Peyer's patch (tissue), 4 donors: ENCODE results near the gene RUNDC3A.
A peak's percentile ranks its signal among the peaks of the same experiment; 100 is the strongest.

Experiments used
- POLR2A ChIP-seq, 2 donors: fragments of 450-650 bp; IDR thresholded peaks; one replicate each; pipeline ENCODE4 v1.5.1; 2017; ENCODE audit warnings: antibody characterized with exemption in 2 of 2, mild to moderate bottlenecking in 2 of 2, moderate library complexity in 2 of 2
- TF ChIP-seq, protein P1 (sequence below), 6 experiments: fragments of 450-650 bp in 4 of 6; fragments of 200-600 bp in 2 of 6; sonication (generic) in 1 of 6; IDR thresholded peaks; one replicate each; pipeline ENCODE4 v1.5.1; 2017 to 2019; ENCODE audit warnings: antibody characterized with exemption in 6 of 6, mild to moderate bottlenecking in 3 of 6, moderate library complexity in 1 of 6

GRCh38 chr17:44326861-44327444, 18.6 kb downstream of the RUNDC3A start:
- TF ChIP-seq, protein P1, sequence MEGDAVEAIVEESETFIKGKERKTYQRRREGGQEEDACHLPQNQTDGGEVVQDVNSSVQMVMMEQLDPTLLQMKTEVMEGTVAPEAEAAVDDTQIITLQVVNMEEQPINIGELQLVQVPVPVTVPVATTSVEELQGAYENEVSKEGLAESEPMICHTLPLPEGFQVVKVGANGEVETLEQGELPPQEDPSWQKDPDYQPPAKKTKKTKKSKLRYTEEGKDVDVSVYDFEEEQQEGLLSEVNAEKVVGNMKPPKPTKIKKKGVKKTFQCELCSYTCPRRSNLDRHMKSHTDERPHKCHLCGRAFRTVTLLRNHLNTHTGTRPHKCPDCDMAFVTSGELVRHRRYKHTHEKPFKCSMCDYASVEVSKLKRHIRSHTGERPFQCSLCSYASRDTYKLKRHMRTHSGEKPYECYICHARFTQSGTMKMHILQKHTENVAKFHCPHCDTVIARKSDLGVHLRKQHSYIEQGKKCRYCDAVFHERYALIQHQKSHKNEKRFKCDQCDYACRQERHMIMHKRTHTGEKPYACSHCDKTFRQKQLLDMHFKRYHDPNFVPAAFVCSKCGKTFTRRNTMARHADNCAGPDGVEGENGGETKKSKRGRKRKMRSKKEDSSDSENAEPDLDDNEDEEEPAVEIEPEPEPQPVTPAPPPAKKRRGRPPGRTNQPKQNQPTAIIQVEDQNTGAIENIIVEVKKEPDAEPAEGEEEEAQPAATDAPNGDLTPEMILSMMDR (IDR thresholded peaks at IDR 0.05) = peak in 3 of 6 experiments; percentile 20 to 61 (median 20)
- no peak for TF ChIP-seq POLR2A (IDR thresholded peaks at IDR 0.05)
